CD4-positive, alpha-beta T cell treated with Interferon gamma for 1 hour (primary cell): ENCODE results near the gene AP5S1.
A peak's percentile ranks its signal among the peaks of the same experiment; 100 is the strongest.
"Not testable (repeated sequence)": the region's sequence is repeated elsewhere in the genome, so short reads cannot be mapped to it uniquely, and the experiment has no call there.

Experiments used
- DNase-seq: peaks from one replicate; pipeline ENCODE4 v3.0.0-alpha.2; 2020

AP5S1 gene

GRCh38 chr20:3820048-3820900, at the start of gene AP5S1:
TSS of gene AP5S1 (plus strand) at chr20:3820547. CDS start at chr20:3822118, 1,571 bp downstream.
- peak; percentile 91 for DNase-seq

- DNase-seq, result no peak
Observed at GRCh38 chr20:3771552-3772058, 48.7 kb upstream of the AP5S1 start.

- DNase-seq, result no peak
Observed at GRCh38 chr20:3775457-3776108, 44.8 kb upstream of the AP5S1 start.

GRCh38 chr20:3777381-3777715, 43.0 kb upstream of the AP5S1 start:
- DNase-seq, result no peak

- DNase-seq, result peak; percentile 52
Observed at GRCh38 chr20:3777716-3778629, 42.4 kb upstream of the AP5S1 start.

GRCh38 chr20:3778976-3779375, 41.4 kb upstream of the AP5S1 start:
- DNase-seq, result no peak

- DNase-seq, result peak; percentile 59
Observed at GRCh38 chr20:3781153-3781910, 39.0 kb upstream of the AP5S1 start, which contains the start of gene SPEF1. TSS of gene SPEF1 (minus strand) at chr20:3781448. CDS start at chr20:3781287, 161 bp downstream.

- no peak for DNase-seq
Observed at GRCh38 chr20:3782597-3782996, 37.8 kb upstream of the AP5S1 start.

GRCh38 chr20:3783068-3783489, 37.3 kb upstream of the AP5S1 start:
- DNase-seq, result no peak

- DNase-seq, result no peak
Observed at GRCh38 chr20:3783511-3784195, 36.7 kb upstream of the AP5S1 start.

GRCh38 chr20:3784216-3784853, 36.0 kb upstream of the AP5S1 start:
- DNase-seq, result no peak

GRCh38 chr20:3784863-3785239, 35.5 kb upstream of the AP5S1 start:
- no peak for DNase-seq

GRCh38 chr20:3785240-3786125, 34.9 kb upstream of the AP5S1 start:
- DNase-seq, result no peak

GRCh38 chr20:3786126-3786484, 34.2 kb upstream of the AP5S1 start:
- DNase-seq, result peak; percentile 30

GRCh38 chr20:3786665-3787323, 33.6 kb upstream of the AP5S1 start, which contains the start of gene CENPB:
TSS of gene CENPB (minus strand) at chr20:3786740. CDS start at chr20:3786483, 257 bp downstream.
- peak; percentile 88 for DNase-seq

- DNase-seq, result no peak
Observed at GRCh38 chr20:3787324-3788014, 32.9 kb upstream of the AP5S1 start.

GRCh38 chr20:3788685-3789155, 31.6 kb upstream of the AP5S1 start:
- DNase-seq, result no peak

- not testable (repeated sequence) for DNase-seq
Observed at GRCh38 chr20:3789201-3789600, 31.1 kb upstream of the AP5S1 start.

- DNase-seq, result not testable (repeated sequence)
Observed at GRCh38 chr20:3794168-3794567, 26.2 kb upstream of the AP5S1 start.
